ENCODE results near the gene SLC8A2.

The SLC8A2 gene, protein sequence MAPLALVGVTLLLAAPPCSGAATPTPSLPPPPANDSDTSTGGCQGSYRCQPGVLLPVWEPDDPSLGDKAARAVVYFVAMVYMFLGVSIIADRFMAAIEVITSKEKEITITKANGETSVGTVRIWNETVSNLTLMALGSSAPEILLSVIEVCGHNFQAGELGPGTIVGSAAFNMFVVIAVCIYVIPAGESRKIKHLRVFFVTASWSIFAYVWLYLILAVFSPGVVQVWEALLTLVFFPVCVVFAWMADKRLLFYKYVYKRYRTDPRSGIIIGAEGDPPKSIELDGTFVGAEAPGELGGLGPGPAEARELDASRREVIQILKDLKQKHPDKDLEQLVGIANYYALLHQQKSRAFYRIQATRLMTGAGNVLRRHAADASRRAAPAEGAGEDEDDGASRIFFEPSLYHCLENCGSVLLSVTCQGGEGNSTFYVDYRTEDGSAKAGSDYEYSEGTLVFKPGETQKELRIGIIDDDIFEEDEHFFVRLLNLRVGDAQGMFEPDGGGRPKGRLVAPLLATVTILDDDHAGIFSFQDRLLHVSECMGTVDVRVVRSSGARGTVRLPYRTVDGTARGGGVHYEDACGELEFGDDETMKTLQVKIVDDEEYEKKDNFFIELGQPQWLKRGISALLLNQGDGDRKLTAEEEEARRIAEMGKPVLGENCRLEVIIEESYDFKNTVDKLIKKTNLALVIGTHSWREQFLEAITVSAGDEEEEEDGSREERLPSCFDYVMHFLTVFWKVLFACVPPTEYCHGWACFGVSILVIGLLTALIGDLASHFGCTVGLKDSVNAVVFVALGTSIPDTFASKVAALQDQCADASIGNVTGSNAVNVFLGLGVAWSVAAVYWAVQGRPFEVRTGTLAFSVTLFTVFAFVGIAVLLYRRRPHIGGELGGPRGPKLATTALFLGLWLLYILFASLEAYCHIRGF

DNA sequence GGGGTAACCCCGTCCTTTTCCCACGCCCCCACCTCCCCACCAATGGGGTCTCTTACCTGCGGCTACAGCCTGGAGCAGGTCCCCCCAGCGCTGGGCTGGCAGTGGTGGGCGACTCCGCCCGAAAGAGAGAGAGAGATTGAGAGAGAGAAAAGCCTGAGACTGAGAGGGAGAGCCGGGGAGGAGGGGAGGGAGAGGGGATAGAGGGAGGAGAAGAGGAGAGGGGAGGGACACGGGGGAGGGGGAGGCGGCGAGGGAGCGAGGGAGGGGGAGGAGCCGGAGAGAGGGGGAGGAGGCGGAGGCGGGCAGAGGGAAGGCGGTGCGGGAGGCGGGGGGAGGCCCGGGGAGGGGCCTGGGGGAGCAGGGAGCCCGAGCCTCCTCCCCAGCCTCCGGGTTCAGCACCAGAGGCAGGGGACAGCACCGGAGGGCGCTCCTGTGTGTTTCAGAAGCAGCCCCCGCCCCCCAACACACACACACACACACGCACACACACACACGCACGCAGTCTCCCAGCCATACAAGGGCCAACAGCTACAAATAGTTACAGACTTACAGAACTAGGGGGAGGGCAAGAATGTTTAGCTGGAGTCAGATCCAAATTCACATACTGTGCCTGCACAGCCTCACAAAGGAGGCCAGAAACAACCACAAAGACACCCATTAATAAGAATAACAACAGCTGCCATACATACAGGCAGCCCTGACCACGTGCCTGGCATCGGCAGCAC, at the start of gene SLC8A2:
Gene SLC8A2, minus strand, starts transcription at position 161 of the 725 bp plus-strand sequence. CDS start 5,490 bp downstream, outside the sequence.
- peaks cover 52% of the 10 kb centered on the region for H3K27me3 ChIP-seq (ENCODE audit: control insufficient read depth, insufficient read depth, low read length)
- no peaks in the 10 kb centered on the region for H3K36me3 ChIP-seq (ENCODE audit: control insufficient read depth, insufficient read depth, low read length)
- H3K4me3 ChIP-seq (ENCODE audit: low read length): no peak within 1 kb of the TSS
- no peak within 1 kb of the TSS for H3K9ac ChIP-seq (ENCODE audit: low read length)
- H3K4me1 ChIP-seq (ENCODE audit: control insufficient read depth, insufficient read depth, low read length): no peaks in the 10 kb centered on the region
- H3K9me3 ChIP-seq (ENCODE audit: control insufficient read depth, low read length): no peaks in the 10 kb centered on the region

DNA sequence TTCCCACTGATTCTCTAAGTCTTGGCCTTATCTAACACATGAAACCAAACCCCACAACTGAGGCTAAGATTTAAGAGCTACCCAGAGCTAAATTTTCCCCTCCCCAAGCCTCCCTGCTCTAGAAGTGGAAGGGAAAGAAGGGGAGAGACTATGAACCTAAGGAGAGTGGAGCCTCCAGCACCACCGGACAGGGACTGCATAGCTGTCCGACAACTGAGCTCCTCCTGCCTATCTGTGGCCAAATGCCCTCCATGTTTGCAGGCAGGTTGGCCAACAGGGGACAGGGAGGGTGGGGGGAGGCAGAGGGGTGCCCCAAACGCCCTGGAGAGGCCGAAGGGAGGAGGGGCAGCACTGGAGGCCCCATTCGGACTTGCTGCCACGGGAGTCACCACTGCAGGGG, 49.1 kb upstream of the SLC8A2 start:
- H3K4me3 ChIP-seq (ENCODE audit: low read length): no peak overlapping the region
- H3K36me3 ChIP-seq (ENCODE audit: control insufficient read depth, insufficient read depth, low read length): no peaks in the 10 kb centered on the region
- H3K9me3 ChIP-seq (ENCODE audit: control insufficient read depth, low read length): no peaks in the 10 kb centered on the region
- H3K27me3 ChIP-seq (ENCODE audit: control insufficient read depth, insufficient read depth, low read length): peaks cover 4% of the 10 kb centered on the region
- H3K9ac ChIP-seq (ENCODE audit: low read length): no peak overlapping the region
- H3K4me1 ChIP-seq (ENCODE audit: control insufficient read depth, insufficient read depth, low read length): peaks cover 6% of the 10 kb centered on the region

DNA sequence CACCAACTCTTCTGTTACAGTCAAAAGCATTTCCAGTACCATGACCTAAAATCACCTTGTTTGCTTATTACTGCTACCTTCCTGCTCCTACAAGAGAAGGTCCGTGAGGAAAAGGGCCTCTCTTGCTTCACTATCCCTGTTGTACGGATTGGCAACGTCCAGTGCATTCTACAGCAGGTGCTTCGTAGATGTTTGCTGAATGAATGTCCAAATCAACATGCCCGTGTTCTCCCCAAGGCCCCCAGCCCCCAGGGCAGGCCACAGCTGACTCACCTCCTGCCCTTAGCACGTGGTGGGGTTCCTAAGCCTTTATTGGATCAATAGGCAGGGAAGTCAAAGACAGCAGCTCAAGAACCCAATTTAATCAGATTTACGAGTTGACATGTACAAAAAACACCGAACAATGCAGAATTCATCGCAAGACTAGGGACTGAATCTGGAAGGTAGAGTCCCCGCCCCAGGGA, 48.7 kb upstream of the SLC8A2 start:
- no peaks in the 10 kb centered on the region for H3K36me3 ChIP-seq (ENCODE audit: control insufficient read depth, insufficient read depth, low read length)
- no peak overlapping the region for H3K4me3 ChIP-seq (ENCODE audit: low read length)
- H3K4me1 ChIP-seq (ENCODE audit: control insufficient read depth, insufficient read depth, low read length): peaks cover 6% of the 10 kb centered on the region
- peaks cover 4% of the 10 kb centered on the region for H3K27me3 ChIP-seq (ENCODE audit: control insufficient read depth, insufficient read depth, low read length)
- no peak overlapping the region for H3K9ac ChIP-seq (ENCODE audit: low read length)
- H3K9me3 ChIP-seq (ENCODE audit: control insufficient read depth, low read length): no peaks in the 10 kb centered on the region

DNA sequence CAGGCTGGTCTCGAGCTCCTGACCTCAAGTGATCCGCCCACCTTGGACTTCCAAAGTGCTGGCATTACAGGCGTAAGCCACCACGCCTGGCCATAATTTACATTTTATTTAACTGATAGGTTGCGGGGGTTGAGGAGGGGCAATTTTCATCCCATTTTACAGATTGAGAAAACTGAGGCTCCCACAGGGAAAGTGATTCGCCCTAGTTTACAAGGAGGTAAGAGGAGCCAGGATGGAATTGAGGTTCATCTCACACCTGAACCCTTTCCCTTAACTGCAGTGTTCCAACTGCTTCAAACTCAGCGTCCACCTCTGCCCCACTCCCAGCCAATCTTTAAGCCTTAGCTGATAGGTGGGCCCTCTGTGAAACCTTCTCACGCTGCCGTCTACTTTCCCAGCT, 47.2 kb upstream of the SLC8A2 start:
- H3K9ac ChIP-seq (ENCODE audit: low read length): no peak overlapping the region
- H3K27me3 ChIP-seq (ENCODE audit: control insufficient read depth, insufficient read depth, low read length): peaks cover 4% of the 10 kb centered on the region
- no peaks in the 10 kb centered on the region for H3K36me3 ChIP-seq (ENCODE audit: control insufficient read depth, insufficient read depth, low read length)
- no peak overlapping the region for H3K4me3 ChIP-seq (ENCODE audit: low read length)
- H3K9me3 ChIP-seq (ENCODE audit: control insufficient read depth, low read length): no peaks in the 10 kb centered on the region
- H3K4me1 ChIP-seq (ENCODE audit: control insufficient read depth, insufficient read depth, low read length): peaks cover 11% of the 10 kb centered on the region

DNA sequence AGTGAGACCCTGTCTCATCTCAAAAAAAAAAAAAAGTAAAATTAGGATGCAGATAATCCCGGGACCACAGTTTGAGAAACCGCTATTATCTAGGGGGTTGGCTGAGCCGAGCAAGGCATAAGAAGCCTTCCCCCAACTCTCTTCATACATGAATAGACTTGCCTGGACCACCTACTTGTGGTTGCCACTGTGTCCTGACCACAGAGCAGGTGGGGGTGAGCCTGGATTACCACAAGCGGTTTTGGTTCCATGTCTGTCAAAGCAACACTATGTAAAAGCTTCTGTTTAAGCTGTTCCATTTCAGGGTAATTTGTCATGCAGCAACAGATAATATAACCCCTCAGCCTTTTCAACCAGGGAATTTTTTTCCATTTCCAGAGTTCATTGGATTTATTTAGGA, 46.4 kb upstream of the SLC8A2 start:
- H3K4me1 ChIP-seq (ENCODE audit: control insufficient read depth, insufficient read depth, low read length): peaks cover 12% of the 10 kb centered on the region
- no peak overlapping the region for H3K4me3 ChIP-seq (ENCODE audit: low read length)
- H3K36me3 ChIP-seq (ENCODE audit: control insufficient read depth, insufficient read depth, low read length): no peaks in the 10 kb centered on the region
- H3K27me3 ChIP-seq (ENCODE audit: control insufficient read depth, insufficient read depth, low read length): peaks cover 4% of the 10 kb centered on the region
- no peaks in the 10 kb centered on the region for H3K9me3 ChIP-seq (ENCODE audit: control insufficient read depth, low read length)
- no peak overlapping the region for H3K9ac ChIP-seq (ENCODE audit: low read length)

DNA sequence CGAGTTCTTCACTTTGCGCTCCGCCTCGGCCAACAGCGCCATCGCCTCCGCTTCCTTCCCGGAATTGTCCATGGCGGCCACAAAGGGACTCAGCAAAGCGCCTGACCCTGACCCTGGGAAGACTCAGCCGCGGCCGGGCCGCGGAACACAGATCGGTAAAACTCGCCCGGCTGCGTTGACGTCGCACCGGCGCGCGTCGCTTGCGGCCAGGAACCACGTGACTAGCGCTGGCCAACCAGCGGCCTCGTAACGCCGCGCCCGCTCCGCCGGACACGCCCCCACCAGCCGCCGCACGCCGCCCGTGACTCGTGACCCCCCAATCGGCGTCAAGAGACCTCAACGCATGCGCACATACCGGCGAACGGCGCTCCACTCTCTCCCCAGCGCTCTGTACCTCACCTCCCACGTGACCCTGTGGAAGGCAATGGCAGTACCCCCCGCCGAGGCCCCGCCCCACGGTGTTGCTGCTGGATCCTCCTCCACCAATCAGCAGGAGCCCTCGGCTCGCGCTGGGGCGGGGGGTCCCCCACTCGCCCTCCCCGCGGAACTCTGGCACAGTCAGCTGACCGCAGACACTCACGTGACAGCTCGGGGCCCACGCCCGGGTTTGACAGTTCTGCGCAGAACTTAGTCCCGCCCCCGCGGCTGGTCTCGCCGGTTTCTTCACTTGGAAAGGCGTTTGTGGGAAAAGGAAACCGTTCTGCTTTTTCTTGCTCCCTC, 43.3 kb upstream of the SLC8A2 start, which contains the start of gene NAPA:
Gene NAPA, minus strand, starts transcription at position 195 of the 720 bp plus-strand sequence. Its CDS starts 123 bp downstream, at position 72.
- Histone ChIP-seq H3K4me1 (ENCODE audit: control insufficient read depth, insufficient read depth, low read length) (peaks cover 43% of the 10 kb centered on the region), H3K9ac (ENCODE audit: low read length) (peak within 1 kb of the TSS; percentile 97), H3K4me3 (ENCODE audit: low read length) (peak within 1 kb of the TSS; percentile 96), H3K9me3 (ENCODE audit: control insufficient read depth, low read length) (no peaks in the 10 kb centered on the region), H3K36me3 (ENCODE audit: control insufficient read depth, insufficient read depth, low read length) (no peaks in the 10 kb centered on the region), H3K27me3 (ENCODE audit: control insufficient read depth, insufficient read depth, low read length) (no peaks in the 10 kb centered on the region)

DNA sequence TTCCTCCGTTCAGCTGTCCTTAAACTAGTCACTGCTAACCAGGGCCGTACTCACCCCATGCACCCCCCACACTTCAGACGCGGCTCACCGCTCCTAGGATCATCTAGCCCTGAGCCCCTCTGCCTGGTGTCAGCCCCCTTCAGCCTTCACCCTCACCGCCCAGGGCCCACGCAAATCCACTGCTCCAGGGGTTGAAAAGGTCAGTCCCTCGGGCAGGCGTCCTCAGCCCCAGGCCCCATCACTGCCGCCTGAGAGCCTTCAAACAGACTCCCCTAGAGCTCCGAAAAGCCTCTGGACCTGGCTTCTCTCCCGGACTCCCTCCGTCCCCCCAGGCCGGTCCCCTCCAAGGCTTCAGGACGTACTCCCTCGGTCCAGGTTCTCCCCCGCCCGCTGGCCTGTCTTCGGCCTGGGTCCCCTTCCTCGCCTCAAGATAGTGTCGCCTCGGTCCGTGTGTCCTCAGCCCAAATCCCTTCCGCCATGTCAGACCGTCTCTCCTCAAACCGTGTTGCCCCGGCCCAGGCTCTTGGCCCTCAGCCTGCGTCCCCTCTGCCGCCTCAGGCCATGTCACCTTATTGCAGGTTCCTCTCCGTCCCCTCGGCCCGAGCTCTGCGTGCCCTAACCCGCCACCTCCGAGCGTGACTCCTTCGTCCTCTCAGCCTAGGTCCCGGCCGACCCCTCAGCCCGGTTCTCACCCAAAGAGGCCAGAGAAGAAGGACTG, 42.6 kb upstream of the SLC8A2 start:
- Histone ChIP-seq H3K36me3 (ENCODE audit: control insufficient read depth, insufficient read depth, low read length) (no peaks in the 10 kb centered on the region), H3K4me1 (ENCODE audit: control insufficient read depth, insufficient read depth, low read length) (peaks cover 51% of the 10 kb centered on the region), H3K9ac (ENCODE audit: low read length) (peak overlapping the region; percentile 97), H3K9me3 (ENCODE audit: control insufficient read depth, low read length) (no peaks in the 10 kb centered on the region), H3K27me3 (ENCODE audit: control insufficient read depth, insufficient read depth, low read length) (no peaks in the 10 kb centered on the region), H3K4me3 (ENCODE audit: low read length) (peak overlapping the region; percentile 96)

DNA sequence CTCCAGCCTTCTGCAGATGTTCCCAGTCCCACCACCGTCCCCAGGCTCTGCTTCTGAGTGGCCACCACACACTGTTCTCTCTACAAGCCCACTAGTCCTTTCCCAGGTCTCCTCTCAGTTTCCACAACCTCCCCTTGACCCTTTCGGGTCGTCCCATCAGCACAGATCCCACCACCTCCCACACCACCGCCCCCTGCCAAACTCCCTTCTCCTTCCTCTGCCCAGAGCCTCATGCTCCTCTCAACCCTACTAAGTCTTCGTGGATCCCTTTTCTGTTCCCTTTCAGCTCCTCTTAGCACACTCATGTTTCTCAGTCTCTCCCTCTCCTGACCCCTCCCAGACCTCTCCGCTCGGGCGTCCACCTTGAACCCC, 41.2 kb upstream of the SLC8A2 start:
- H3K4me1 ChIP-seq (ENCODE audit: control insufficient read depth, insufficient read depth, low read length): peaks cover 62% of the 10 kb centered on the region
- H3K4me3 ChIP-seq (ENCODE audit: low read length): peak overlapping the region; percentile 44
- H3K9me3 ChIP-seq (ENCODE audit: control insufficient read depth, low read length): no peaks in the 10 kb centered on the region
- H3K36me3 ChIP-seq (ENCODE audit: control insufficient read depth, insufficient read depth, low read length): no peaks in the 10 kb centered on the region
- H3K27me3 ChIP-seq (ENCODE audit: control insufficient read depth, insufficient read depth, low read length): no peaks in the 10 kb centered on the region
- H3K9ac ChIP-seq (ENCODE audit: low read length): peak overlapping the region; percentile 97

DNA sequence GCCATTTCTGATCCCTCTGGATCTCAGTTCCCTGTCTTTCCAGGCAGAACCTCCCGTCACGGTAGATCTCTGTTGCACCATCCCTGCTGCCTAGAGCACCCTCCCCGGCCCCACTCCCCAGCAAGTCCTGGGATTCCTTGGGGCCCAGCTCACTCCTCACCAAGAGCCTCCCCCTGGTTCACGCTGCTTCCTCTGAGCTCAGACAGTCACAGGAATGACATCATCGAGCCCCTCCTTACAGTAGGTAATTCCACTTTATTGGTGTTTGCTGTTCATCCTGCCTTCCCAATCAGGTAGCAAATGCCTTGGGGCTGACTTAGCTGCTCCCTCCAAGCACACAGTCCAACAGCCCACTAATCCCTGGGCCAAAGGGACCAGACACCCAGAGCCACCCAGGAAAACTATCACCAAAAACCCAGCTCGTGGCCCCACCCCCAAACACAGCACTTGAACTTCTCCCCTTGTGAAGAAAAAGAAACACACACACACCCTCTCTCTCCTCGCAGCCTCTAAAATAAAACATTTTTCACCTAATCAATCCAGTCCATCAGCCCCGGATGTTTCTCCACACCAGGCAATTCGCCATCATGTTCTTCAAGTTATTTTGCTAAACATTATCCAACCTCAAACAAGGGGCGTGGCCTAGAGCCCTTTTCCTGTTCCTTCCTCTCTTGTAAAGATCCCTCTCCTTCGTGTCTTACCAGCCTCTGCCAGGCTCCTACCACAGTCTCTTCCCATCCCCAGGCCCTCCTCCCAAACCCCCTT, 40.7 kb upstream of the SLC8A2 start:
- H3K9ac ChIP-seq (ENCODE audit: low read length): peak overlapping the region; percentile 97
- peaks cover 67% of the 10 kb centered on the region for H3K4me1 ChIP-seq (ENCODE audit: control insufficient read depth, insufficient read depth, low read length)
- no peaks in the 10 kb centered on the region for H3K27me3 ChIP-seq (ENCODE audit: control insufficient read depth, insufficient read depth, low read length)
- H3K36me3 ChIP-seq (ENCODE audit: control insufficient read depth, insufficient read depth, low read length): no peaks in the 10 kb centered on the region
- no peaks in the 10 kb centered on the region for H3K9me3 ChIP-seq (ENCODE audit: control insufficient read depth, low read length)
- H3K4me3 ChIP-seq (ENCODE audit: low read length): peak overlapping the region; percentile 44

DNA sequence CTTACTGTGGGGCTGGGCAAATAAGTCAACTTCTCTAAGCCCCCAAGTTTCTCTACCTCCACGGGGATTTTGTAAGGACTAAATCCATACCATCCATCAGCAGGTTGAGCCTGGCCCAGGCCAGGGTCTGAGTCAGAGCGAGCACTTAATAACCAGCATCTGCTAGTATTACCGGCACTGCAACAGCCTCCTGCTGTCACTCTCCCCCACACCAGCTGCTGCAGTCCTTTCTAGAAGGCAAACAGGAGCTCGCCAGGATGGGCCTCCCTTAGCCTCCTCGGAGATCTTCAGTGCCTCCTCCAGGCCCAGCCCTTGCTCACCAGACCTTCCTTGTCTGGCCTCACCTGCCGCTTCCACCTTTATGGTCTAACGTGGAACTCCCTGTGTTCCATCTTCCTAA, 40.0 kb upstream of the SLC8A2 start:
- Histone ChIP-seq H3K9ac (ENCODE audit: low read length) (peak overlapping the region; percentile 97), H3K4me3 (ENCODE audit: low read length) (no peak overlapping the region), H3K4me1 (ENCODE audit: control insufficient read depth, insufficient read depth, low read length) (peaks cover 67% of the 10 kb centered on the region)

More for the DNA sequence above, 40.0 kb upstream of the SLC8A2 start:
- H3K9me3 ChIP-seq (ENCODE audit: control insufficient read depth, low read length): no peaks in the 10 kb centered on the region
- H3K27me3 ChIP-seq (ENCODE audit: control insufficient read depth, insufficient read depth, low read length): no peaks in the 10 kb centered on the region
- H3K36me3 ChIP-seq (ENCODE audit: control insufficient read depth, insufficient read depth, low read length): no peaks in the 10 kb centered on the region

Data from mucosa of stomach (tissue), 1 donor.